ENCODE results near the gene DERA.
"Not testable (repeated sequence)": the region's sequence is repeated elsewhere in the genome, so short reads cannot be mapped to it uniquely, and the experiment has no call there.

Gene DERA

DNA sequence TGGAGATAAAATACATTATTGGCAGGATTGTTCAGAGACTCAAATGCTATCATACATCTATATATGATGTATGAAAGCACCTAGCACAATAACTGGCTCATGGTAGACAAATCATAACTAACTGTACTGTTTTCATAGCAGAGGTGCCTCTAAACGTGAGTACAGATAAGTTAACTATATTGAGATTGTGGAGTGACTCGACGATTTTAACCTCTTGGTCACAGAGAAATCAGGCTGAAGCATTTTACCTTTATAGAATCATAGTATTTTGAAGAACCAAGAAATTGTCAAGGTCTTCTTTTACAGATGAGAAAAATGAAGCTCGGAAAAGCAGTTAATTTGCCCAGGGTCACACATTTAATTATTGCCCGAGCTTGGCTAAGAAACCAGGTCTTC, 666 bp upstream of the DERA start:
- no peak for DNase-seq

DNA sequence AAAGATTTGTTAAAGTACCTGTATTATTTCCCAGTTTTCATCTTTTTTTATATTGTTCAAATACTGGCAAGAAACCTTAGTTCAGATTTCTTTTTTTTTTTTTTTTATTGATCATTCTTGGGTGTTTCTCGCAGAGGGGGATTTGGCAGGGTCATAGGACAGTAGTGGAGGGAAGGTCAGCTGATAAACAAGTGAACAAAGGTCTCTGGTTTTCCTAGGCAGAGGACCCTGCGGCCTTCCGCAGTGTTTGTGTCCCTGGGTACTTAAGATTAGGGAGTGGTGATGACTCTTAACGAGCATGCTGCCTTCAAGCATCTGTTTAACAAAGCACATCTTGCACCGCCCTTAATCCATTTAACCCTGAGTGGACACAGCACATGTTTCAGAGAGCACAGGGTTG, 799 bp downstream of the DERA start:
- DNase-seq: not testable (repeated sequence)

GRCh38 chr12:15914131-15914530, 3.0 kb downstream of the DERA start:
- DNase-seq: not testable (repeated sequence)

DNA sequence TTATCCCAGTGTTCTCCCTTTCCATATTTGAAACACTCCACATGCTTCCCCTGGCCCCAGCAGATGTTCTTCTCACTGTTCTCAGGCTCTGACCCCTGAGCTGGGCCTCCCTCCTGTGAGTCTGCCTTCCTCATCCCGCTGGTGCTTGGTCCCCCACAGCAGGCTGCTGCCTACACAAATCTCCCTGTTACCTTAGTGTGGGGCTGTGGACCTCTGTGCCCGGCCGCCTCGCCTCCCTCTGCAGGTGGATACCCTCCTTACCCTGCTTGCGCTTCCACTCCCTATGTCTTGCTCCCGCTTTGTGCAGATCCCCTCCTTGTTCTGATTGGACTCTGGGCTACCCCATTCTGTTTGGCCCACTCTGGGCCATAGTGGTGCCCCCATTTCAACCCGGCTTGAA, 6.9 kb downstream of the DERA start:
- DNase-seq: no peak

- no peak for DNase-seq
Measured at GRCh38 chr12:15919418-15919817, 8.3 kb downstream of the DERA start.

DNA sequence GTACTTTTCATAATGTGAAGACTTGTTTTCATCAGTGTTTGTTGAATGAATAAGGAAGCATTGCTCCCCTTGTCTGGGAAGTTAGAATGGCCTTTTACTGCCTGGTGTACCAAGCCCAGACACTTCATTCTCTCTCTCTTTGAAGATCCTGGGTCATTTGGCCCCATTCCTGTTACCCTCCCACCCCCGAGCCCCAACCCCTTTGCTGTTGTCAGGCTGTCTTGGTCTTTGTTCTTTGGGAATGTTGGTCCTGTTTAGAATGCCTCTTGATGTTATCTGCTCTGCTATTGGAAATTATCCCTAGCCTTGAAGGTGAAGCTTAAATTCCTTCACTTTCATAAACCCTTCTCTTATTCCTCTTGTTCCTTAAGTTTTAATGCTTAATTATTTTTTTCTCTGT, 13.8 kb downstream of the DERA start:
- no peak for DNase-seq

DNA sequence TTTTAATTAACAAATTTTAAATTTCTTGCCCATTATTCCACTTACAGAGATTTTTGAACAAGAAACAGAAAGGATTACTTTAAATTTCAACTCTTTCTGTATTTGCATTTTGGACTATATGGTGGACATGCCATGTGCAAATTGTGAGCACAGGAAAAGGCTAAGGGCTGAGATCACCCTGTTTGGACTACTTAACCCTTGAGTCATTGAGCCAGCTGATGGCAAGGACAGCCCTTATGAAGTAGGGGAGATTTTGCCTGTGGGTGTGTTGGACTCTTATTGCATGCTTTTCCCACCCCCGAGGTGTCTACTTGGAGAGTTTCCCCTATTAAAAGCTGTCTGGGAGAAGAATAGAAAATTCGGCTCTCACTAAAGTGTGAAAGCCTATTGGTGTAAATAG, 17.2 kb downstream of the DERA start:
- no peak for DNase-seq

- DNase-seq: no peak
Measured at GRCh38 chr12:15928870-15929571, 17.9 kb downstream of the DERA start.

DNA sequence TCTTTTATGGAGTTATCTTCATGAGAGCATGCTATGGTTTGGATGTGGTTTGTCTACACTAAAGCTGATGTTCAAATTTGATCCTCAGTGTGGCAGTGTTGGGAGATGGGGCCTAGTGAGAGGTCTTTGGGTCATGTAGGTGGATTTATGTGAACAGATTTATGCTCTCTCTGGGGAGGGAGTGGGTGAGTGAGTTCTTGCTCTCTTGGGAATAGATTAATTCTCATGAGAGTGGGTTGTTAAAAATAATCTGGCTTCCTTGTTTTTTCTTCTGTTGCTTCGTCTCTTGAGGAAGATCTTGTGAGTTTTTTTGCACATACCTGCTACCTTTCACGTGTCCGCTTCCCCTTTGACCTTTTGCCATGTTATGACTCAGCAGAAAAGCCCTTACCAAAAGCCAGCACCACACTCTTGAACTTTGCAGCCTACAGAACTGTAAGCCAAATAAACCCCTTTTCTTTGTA, 20.5 kb downstream of the DERA start:
- no peak for DNase-seq

GRCh38 chr12:15932327-15932726, 21.2 kb downstream of the DERA start:
- DNase-seq: no peak

DNA sequence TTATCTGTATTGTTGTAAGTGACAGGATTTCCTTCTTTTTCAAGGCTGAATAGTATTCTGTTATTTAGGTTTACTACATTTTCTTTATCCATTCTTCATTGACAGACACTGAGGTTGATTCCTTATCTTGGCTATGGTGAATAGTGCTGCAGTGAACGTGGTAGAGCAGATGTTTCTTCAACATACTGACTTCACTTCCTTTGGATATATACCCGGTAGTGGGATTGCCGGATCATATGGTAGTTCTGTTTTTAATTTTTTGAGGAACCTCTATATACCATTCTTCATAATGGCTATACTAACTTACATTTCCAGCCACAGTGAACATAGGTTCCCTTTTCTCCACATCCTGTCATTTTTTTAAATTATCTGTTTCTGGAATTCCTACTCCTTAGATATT, 21.8 kb downstream of the DERA start:
- DNase-seq: no peak

GRCh38 chr12:15933751-15934150, 22.6 kb downstream of the DERA start:
- no peak for DNase-seq

DNA sequence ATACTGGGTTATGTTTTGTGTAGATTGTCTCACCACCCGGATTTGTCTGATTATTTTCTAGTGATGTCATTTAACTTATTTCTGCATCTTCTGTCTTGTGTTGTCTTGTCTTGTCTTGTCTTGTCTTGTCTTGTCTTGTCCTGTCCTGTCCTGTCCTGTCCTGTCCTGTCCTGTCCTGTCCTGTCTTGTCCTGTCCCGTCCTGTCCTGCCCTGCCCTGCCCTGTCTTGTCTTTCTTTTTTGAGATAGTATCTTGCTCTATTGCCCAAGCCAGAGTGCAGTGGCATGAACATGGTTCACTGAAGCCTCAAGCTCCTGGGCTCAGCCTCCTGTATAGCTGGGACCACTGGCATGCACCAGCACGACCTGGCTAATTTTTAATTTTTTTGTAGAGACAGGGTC, 25.6 kb downstream of the DERA start:
- DNase-seq: no peak

- no peak for DNase-seq
Measured at GRCh38 chr12:15937902-15938301, 26.8 kb downstream of the DERA start.

DNA sequence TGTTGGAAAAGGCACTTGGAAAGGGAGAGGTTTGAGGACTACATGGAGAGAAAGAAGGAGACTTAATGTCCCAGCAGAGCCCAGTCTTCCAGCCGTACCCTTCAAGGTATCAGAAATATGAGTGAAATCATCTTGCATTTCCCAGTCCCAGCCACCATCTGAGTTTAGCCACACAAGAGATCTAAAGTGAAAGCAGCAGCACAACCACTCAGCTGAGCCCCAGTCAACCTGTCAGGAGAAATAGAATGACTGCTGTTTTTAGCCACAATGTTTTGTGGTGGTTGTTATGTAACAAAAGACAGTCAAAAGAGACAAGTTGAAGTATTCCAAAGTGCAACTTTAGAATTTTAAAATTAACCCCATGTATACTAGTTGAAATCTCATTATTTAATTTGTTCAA, 28.0 kb downstream of the DERA start:
- no peak for DNase-seq

DNA sequence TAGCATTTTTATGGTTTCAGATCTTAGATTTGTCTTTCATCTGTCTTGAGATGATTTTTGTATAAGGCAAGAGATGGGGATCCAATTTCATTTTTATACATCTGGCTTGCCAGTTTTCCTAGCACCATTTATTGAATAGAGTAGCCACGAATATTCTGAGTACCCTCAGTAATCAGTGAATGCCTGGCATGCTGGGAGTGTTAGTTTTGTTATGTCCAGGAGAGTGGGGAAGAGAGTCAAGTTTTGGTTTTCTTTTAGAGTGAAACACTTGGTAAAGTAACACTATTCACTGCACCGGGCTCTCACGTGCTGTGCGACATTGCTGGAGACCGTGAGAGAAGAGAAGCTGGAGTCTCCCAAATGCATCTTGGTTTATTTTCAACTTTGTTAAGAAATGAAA, 31.3 kb downstream of the DERA start:
- DNase-seq: no peak

GRCh38 chr12:15943519-15943918, 32.4 kb downstream of the DERA start:
- DNase-seq: not testable (repeated sequence)

DNA sequence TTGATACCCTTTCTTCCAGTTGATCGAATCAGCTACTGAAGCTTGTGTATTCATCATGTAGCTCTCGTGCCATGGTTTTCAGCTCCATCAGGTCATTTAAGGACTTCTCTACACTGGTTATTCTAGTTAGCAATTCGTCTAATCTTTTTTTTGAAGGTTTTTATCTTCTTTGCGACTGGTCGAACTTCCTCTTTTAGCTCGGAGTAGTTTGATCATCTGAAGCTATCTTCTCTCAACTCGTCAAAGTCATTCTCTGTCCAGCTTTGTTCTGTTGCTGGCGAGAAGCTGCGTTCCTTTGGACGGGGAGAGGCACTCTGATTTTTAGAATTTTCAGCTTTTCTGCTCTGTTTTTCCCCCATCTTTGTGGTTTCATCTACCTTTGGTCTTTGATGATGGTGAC, 37.3 kb downstream of the DERA start:
- DNase-seq: not testable (repeated sequence)

GRCh38 chr12:15955281-15955680, 44.1 kb downstream of the DERA start:
- DNase-seq: no peak

DNA sequence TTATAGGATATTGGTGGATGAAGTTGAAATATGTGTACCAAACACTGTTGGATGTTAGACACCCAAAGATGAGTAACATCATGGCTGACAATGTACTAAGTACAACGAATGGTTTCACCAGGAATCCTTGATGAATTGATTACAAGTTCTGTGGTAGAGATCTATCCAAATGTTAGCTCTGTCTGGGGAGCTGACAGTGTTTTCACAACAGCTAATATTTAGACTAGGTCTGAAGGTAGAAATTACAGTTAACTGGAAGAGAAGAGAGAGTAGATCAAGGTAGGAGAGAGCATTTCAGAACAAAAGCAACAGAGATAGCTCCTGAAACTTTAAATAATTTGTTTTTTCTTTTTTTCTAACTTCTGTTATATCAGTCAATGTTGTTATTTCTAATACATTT, 44.9 kb downstream of the DERA start:
- no peak for DNase-seq

DNA sequence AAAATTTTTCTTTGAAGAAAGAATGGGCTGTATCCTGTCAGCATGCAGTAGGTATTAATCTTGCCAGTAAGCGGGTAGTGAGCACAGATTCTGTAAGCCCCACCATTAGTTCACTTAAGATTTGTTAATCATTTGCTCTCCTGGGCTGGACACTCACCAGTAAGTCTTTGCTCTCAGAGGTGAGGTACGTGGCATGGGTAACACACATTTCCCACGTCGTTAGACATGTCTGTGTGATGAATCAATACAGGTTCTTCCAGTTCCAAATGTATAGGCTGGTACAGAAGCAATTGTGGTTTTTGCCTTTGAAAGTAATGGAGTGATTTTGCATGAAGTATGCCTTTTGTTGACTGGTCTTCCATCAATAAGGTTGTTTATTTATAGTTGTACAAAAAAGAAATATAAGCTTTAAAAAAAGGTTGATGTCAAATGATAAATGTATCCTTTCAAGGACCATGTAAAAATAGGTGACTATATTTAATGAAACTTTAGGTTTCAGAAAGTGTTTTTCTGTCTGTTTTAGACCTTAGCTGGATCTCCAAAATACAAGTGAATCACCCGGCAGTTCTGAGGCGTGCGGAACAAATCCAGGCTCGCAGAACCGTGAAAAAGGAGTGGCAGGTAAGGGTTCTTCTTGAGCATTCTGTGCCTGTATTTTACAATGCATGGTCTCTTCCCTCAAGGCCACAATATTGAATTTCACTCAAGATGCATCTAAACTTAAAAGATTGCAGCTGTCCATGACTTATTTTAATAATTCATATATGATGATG, 45.5 kb downstream of the DERA start:
- no peak for DNase-seq

DNA sequence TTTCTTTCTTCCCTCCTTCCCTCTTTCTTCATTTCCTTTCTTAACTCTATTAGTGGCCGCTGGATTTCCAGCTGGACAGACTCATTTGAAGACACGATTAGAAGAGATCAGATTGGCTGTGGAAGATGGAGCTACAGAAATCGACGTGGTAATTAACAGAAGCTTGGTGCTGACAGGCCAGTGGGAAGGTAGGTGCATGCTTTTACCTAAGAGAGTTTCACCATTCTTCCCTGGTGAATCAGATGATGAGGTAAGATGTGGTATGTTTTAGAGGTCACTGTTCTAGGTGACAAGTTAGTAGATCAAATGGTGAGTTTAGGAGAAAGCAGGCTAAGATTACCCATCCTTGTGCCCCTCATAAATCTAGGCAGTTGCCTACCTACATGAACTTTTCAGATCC, 51.6 kb downstream of the DERA start:
- DNase-seq: no peak

- DNase-seq: no peak
Measured at GRCh38 chr12:15963271-15963670, 52.1 kb downstream of the DERA start.

DNA sequence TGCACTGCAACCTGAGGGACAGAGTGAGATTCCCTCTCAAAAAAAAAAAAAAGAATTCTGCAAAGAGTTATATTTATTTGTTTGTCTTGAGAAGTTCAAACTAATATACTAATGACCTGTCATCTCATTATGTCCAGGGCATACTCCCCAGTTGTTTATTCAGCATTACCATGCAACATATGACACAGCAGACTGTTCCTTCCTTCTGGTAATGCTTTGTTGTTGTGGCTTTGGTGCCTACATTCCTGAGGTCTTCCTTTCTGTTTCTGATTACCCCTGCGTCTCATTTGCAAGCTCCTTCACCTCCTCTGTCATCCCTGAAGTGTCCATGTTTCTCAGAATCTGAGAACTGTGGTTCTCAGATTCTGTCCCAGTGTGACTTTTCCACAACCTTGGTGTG, 55.3 kb downstream of the DERA start:
- DNase-seq: no peak

DNA sequence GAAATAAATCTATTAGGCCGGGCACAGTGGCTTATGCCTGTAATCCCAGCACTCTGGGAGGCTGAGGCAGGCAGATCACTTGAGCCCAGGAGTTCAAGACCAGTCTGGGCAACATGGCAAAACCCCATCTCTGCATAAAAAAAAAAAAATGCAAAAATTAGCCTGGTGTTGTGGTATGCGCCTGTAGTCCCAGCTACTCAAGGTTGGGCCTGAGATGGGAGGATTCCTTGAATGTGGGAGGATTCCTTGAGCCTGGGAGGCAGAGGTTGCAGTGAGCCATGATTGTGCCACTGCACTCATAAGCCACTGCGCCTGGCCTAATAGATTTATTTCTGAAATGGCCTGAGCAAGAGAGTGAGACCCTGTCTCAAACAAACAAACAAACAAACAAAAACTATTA, 55.9 kb downstream of the DERA start:
- not testable (repeated sequence) for DNase-seq

All from NCI-H1092 (cell line).